HG02973 (cell line): ENCODE data around the gene MEN1.

Experiments used
- ATAC-seq: cut with Tn5 transposase; IDR thresholded peaks from one replicate; pipeline ENCODE4 v1.9.1; 2021; ENCODE audit warnings: moderate library complexity; ENCODE audit not compliant: unreplicated experiment

The MEN1 gene

DNA sequence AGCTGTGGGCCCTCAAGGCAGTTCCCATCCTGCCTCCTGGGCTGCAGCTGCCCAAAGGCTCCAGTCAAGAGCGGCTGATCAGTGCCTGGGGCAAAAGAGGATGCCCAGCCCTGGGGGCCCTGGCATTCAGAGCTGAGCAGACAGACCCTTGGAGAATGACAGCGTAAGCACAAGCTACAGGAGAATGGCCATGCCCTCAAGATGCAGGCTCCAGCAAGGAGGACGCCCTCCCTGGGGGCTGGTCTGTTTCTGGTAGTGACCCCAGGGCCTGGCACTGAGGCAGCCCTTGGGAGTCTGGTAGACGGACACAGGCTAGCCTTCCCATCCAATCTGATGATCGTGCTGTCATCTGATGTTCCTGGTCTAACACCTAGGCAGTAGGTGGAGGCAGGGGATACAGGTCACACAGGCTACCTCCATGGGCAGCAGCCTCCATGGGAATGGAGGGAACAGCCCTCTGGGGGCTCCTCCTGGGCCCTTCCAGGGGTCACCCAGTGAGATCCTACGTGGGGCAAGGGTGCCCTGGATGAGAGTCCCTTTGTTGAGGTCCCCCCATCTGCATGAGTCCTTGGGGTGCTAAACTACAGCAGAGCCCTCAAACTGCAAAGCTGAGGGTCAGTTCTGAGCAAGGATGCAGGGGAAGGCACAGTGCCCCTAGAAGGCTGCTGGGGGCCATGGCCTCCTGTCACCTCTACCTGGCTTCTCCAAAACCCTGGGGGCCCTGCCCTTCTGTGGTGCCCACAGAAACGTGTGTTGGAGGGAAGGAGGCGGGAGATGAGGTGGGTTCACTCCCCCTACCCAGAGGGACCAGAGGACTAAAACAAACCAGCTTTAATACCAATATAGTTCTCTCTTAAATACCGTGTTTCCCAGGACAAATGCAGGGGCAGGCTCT, 21.8 kb downstream of the MEN1 start:
- ATAC-seq, result no peak

GRCh38 chr11:64787526-64788320, 22.6 kb downstream of the MEN1 start:
- ATAC-seq, result no peak

DNA sequence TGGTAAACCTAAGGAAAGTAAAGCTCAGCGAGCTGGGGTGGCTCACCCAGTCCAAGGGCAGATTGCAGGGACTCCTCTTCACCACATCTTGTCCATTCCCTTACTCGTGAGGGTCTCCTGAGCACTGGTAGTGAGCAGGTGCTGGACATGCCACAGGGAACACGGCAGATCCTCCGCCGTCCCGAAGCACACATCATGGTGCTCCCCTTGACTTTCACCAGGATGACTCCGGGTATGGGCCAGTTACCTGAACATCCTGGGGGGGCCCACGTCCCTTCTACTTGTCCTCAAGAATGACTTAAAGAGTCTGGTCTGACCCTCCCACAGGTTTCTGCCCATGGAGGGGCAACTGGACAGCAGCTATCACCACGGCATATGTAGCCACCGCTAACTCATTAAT, 24.0 kb downstream of the MEN1 start:
- ATAC-seq, result no peak

GRCh38 chr11:64784813-64785581, 25.4 kb downstream of the MEN1 start:
- ATAC-seq, result no peak

GRCh38 chr11:64778473-64779298, 31.7 kb downstream of the MEN1 start, which contains the start of gene SF1:
Gene SF1, minus strand, starts transcription at chr11:64778542. Its CDS starts 150 bp downstream, at chr11:64778392.
- peak; percentile 76 for ATAC-seq

DNA sequence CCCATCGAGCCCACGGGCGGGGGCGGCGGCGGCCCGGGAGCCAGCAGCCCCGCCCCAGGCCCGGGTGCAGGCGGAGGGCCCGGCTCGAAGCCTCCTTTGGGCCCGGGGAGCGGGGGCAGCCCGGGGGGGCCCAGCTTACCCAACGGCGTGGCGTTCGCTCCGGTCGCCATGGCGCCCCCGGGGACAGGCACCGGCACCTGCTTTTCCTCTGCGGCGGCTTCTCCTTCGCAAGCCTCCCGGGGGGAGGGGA, 32.2 kb downstream of the MEN1 start:
- peak; percentile 16 for ATAC-seq

DNA sequence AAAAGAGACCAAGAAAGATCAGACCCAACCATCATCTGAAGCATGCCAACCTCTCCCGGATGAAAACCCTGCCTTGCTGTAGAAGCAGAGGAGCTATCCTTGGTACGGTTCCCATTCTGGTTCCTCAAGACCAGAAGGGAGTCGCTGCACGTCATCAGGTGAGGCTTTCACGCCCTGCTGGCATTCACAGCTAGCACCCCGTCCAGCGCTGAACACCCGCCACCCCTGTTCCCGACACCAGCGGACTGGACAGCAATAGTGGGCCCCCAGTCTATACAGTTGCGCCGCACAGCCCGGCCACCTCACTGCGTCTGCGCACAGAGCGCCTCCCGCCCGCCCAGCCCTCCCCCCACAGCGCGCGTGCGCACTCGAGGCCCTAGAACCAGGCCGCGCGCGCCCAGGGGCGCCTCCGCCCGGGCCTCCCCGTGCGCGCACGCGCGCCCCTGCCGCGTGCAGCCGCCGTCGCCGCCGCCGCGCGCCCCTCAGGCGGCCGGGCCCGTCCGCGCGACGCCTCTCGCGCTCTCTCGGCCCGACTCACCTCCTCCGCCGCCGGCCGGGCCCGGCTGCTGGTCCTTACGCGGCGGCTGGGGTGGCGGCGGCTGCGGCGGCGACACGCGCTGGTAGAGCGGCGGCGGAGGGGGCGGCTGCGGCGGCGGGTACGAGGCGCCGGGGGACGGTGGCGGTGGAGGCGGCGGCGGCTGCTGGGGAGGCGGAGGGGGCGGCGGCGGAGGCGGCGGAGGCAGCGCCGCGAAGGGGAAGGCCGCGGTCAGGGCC, 32.7 kb downstream of the MEN1 start:
- ATAC-seq, result peak; percentile 23

DNA sequence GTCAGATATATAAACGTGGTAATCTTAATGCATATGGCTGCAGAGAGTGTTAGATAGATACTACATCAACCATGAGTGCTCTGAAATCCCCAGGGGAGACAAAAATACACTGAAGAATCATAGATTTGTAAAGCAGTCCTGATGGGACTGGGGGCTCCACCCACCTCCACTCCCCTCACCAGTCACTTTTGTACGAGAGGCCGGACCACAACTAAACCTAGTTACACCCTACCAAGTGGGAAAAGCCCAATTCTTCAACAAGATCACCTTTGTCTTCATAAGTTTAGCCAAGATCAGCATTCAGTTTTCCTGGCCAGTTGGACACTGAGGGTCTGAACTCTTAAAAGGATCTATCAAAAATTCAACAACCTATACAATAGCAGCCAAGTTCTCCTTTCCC, 33.5 kb downstream of the MEN1 start:
- ATAC-seq, result no peak

GRCh38 chr11:64776425-64776824, 33.9 kb downstream of the MEN1 start:
- ATAC-seq, result no peak

GRCh38 chr11:64774144-64774543, 36.2 kb downstream of the MEN1 start:
- ATAC-seq, result no peak

DNA sequence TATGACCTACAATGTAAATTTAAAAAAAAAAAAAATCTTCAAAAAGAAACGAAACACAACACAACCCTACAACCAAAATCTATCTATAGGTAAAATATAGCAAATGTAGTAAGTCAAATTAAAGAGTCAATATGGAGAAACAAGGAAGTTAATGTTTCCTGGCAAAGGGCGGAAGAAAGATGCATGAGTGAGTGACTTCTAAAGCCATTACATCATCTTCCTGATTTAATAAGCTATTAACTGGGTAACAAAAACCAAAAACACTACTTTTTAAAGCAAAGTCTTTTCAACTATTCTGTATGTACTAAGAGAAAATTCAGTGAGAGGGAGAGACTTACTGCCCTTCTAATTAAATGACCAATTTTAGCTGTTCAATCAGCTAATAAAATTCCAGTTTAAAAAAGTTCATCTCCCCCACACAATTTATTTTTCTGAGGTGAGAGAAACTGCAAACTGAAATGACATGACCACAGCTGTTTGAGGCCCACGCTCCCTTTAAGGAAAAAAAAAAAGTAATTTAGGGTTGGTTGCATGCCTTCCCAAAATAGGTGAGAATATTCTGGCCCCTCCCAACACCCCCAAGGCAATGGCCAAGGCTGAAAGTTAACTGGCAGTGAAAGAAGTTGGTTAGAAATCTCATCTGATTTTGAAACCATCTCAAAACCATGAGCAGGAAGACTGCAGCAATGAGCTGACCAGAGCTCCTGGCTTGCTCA, 37.9 kb downstream of the MEN1 start:
- ATAC-seq, result no peak

DNA sequence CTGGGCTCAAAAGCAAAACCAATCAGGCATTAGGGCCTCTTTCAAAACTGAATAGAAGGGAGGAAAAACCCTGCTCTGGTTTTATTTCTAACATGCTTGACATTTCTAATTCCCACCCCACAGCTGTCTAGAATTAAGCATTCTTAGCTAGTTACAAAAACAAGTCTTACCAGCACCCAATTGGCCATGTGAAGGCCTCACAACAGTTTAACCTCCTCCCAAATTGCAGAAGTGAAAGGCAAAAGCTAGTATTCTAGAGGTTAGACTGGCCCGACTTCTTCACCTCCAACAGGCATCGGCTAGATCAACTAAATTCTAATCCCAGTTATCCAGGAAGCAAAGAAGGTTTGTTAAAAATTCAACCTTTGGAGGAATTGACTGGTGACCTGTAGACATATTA, 38.5 kb downstream of the MEN1 start:
- ATAC-seq, result no peak

GRCh38 chr11:64770120-64770519, 40.2 kb downstream of the MEN1 start:
- ATAC-seq, result no peak

DNA sequence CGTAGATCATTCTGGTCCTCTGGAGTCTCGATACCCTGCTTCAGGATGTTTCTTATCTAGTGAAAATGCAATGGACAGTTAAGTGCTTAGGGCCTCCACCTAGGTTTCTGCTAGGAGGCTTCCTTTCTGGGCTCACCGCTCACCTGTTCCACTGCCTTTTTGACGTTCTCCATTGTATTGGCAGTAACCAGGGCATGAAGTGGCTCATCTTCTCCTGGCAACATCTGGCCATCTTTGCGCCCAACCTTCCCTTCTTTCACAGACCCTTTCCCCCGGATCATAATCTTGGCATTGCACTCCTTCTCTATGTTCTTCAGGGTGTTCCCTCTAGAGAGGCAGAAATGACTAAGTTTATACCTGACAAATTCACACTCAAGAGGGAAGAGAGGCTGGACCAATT, 41.1 kb downstream of the MEN1 start:
- ATAC-seq, result no peak

DNA sequence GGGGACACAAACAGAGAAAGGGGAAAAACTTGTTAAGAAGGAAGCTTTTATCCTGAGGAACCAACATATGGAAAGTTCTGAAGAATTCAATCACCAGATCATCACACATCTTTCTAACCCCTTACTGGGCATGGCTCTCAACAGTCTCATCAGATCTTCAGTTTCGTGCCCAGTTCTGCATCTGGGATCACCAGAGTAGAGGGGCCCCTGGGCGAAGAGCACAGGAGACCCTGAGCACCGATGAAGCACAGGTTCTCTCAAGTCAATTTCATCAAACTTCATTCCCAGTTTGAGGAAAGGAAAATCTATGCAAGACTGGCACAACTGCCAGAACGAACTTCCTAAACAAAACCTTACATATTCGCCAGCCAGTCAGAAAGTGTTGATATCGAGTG, 42.1 kb downstream of the MEN1 start:
- no peak for ATAC-seq

- ATAC-seq, result no peak
Measured at GRCh38 chr11:64767344-64768299, 42.7 kb downstream of the MEN1 start.

DNA sequence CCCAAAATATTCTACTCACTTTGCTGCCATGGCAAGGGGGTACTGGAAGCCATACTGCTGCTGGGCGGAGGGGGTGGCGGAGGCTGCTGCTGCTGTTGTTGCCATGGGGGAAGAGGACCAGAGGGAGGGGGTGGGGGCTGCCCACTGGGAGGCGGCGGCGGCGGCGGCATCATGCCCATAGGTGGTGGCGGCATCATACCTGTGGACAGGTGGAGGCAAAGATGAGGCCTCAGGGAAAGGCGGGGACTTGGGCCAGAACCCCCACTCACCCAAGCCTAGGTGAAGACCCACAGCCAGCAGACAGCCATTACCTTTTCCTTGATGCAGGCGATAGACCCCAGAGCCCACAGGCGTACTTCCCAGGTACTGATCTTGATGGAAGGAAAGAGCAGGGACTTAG, 43.5 kb downstream of the MEN1 start:
- no peak for ATAC-seq
